ENCODE measurements around the gene STX12.
"Not testable (repeated sequence)": the region's sequence is repeated elsewhere in the genome, so short reads cannot be mapped to it uniquely, and the experiment has no call there.

Gene STX12

GRCh38 chr1:27821761-27822315 is 48.8 kb downstream of the STX12 start:
- H3K9ac ChIP-seq (ENCODE audit: low read length in 5 of 5) = no peak overlapping the region
- H3K27ac ChIP-seq (ENCODE audit: low read depth, low read length) = no peak overlapping the region
- peaks cover 1 to 12% (median 11%) of the 10 kb centered on the region in 5 donors for H3K4me1 ChIP-seq (ENCODE audit: control insufficient read depth in 5 of 5, insufficient read depth in 5 of 5, low read length in 5 of 5)
- no peaks in the 10 kb centered on the region for H3K27me3 ChIP-seq (ENCODE audit: control insufficient read depth in 5 of 5, insufficient read depth in 4 of 5, low read length in 5 of 5)
- H3K4me3 ChIP-seq (ENCODE audit: low read depth in 1 of 5, low read length in 5 of 5) = no peak overlapping the region
- H3K36me3 ChIP-seq (ENCODE audit: control insufficient read depth in 5 of 5, insufficient read depth in 5 of 5, low read length in 5 of 5) = peaks cover 26 to 70% (median 51%) of the 10 kb centered on the region in 5 donors
- H3K9me3 ChIP-seq (ENCODE audit: control insufficient read depth in 5 of 5, low read length in 5 of 5) = no peaks in the 10 kb centered on the region

- no peak overlapping the region for H3K4me3 ChIP-seq (ENCODE audit: low read depth in 1 of 5, low read length in 5 of 5)
- H3K36me3 ChIP-seq (ENCODE audit: control insufficient read depth in 5 of 5, insufficient read depth in 5 of 5, low read length in 5 of 5) = peaks cover 26 to 53% (median 40%) of the 10 kb centered on the region in 5 donors
- H3K9ac ChIP-seq (ENCODE audit: low read length in 5 of 5) = no peak overlapping the region
Observed at GRCh38 chr1:27823784-27824183, 50.8 kb downstream of the STX12 start.

GRCh38 chr1:27824411-27824810 is 51.4 kb downstream of the STX12 start:
- H3K27ac ChIP-seq (ENCODE audit: low read depth, low read length) = no peak overlapping the region
- H3K36me3 ChIP-seq (ENCODE audit: control insufficient read depth in 5 of 5, insufficient read depth in 5 of 5, low read length in 5 of 5) = peaks cover 23 to 47% (median 33%) of the 10 kb centered on the region in 5 donors
- no peaks in the 10 kb centered on the region for H3K9me3 ChIP-seq (ENCODE audit: control insufficient read depth in 5 of 5, low read length in 5 of 5)

More at GRCh38 chr1:27823784-27824183, 50.8 kb downstream of the STX12 start:
- no peaks in the 10 kb centered on the region for H3K4me1 ChIP-seq (ENCODE audit: control insufficient read depth in 5 of 5, insufficient read depth in 5 of 5, low read length in 5 of 5)
- H3K9me3 ChIP-seq (ENCODE audit: control insufficient read depth in 5 of 5, low read length in 5 of 5) = no peaks in the 10 kb centered on the region
- no peak overlapping the region for H3K27ac ChIP-seq (ENCODE audit: low read depth, low read length)
- H3K27me3 ChIP-seq (ENCODE audit: control insufficient read depth in 5 of 5, insufficient read depth in 4 of 5, low read length in 5 of 5) = no peaks in the 10 kb centered on the region

GRCh38 chr1:27829339-27829960 is 56.4 kb downstream of the STX12 start:
- H3K9ac ChIP-seq (ENCODE audit: low read length in 5 of 5) = peak overlapping the region in 1 of 5 donors; percentile 97
- H3K36me3 ChIP-seq (ENCODE audit: control insufficient read depth in 5 of 5, insufficient read depth in 5 of 5, low read length in 5 of 5) = peaks cover 9 to 20% (median 17%) of the 10 kb centered on the region in 5 donors
- H3K27ac ChIP-seq (ENCODE audit: low read depth, low read length) = peak overlapping the region; percentile 83
- peak overlapping the region in 2 of 5 donors; percentile 85 to 93 for H3K4me3 ChIP-seq (ENCODE audit: low read depth in 1 of 5, low read length in 5 of 5)
- H3K27me3 ChIP-seq (ENCODE audit: control insufficient read depth in 5 of 5, insufficient read depth in 4 of 5, low read length in 5 of 5); H3K9me3 ChIP-seq (ENCODE audit: control insufficient read depth in 5 of 5, low read length in 5 of 5): not testable (repeated sequence)
- peaks cover 0 to 21% (median 19%) of the 10 kb centered on the region in 5 donors for H3K4me1 ChIP-seq (ENCODE audit: control insufficient read depth in 5 of 5, insufficient read depth in 5 of 5, low read length in 5 of 5)

More at GRCh38 chr1:27824411-27824810, 51.4 kb downstream of the STX12 start:
- H3K27me3 ChIP-seq (ENCODE audit: control insufficient read depth in 5 of 5, insufficient read depth in 4 of 5, low read length in 5 of 5) = no peaks in the 10 kb centered on the region
- no peak overlapping the region for H3K4me3 ChIP-seq (ENCODE audit: low read depth in 1 of 5, low read length in 5 of 5)
- no peak overlapping the region for H3K9ac ChIP-seq (ENCODE audit: low read length in 5 of 5)
- no peaks in the 10 kb centered on the region for H3K4me1 ChIP-seq (ENCODE audit: control insufficient read depth in 5 of 5, insufficient read depth in 5 of 5, low read length in 5 of 5)

GRCh38 chr1:27830621-27831440 is 57.8 kb downstream of the STX12 start, which contains the start of gene PPP1R8:
Gene PPP1R8 (plus strand): TSS chr1:27830782. CDS start chr1:27830836, 54 bp downstream.
- H3K27me3 ChIP-seq (ENCODE audit: control insufficient read depth in 5 of 5, insufficient read depth in 4 of 5, low read length in 5 of 5) = no peaks in the 10 kb centered on the region
- H3K4me3 ChIP-seq (ENCODE audit: low read depth in 1 of 5, low read length in 5 of 5) = peak within 1 kb of the TSS; percentile 78 to 93 (median 85)
- peaks cover 10 to 19% (median 18%) of the 10 kb centered on the region in 5 donors for H3K36me3 ChIP-seq (ENCODE audit: control insufficient read depth in 5 of 5, insufficient read depth in 5 of 5, low read length in 5 of 5)
- H3K4me1 ChIP-seq (ENCODE audit: control insufficient read depth in 5 of 5, insufficient read depth in 5 of 5, low read length in 5 of 5) = peaks cover 0 to 21% (median 19%) of the 10 kb centered on the region in 5 donors
- H3K27ac ChIP-seq (ENCODE audit: low read depth, low read length) = peak within 1 kb of the TSS; percentile 83
- no peaks in the 10 kb centered on the region for H3K9me3 ChIP-seq (ENCODE audit: control insufficient read depth in 5 of 5, low read length in 5 of 5)
- peak within 1 kb of the TSS; percentile 77 to 99 (median 91) for H3K9ac ChIP-seq (ENCODE audit: low read length in 5 of 5)

GRCh38 chr1:27831568-27832410 is 58.8 kb downstream of the STX12 start:
- H3K4me3 ChIP-seq (ENCODE audit: low read depth in 1 of 5, low read length in 5 of 5) = peak overlapping the region; percentile 78 to 92 (median 85)
- H3K27ac ChIP-seq (ENCODE audit: low read depth, low read length) = no peak overlapping the region
- no peaks in the 10 kb centered on the region for H3K27me3 ChIP-seq (ENCODE audit: control insufficient read depth in 5 of 5, insufficient read depth in 4 of 5, low read length in 5 of 5)

GRCh38 chr1:27832762-27833161 is 59.7 kb downstream of the STX12 start:
- no peaks in the 10 kb centered on the region for H3K9me3 ChIP-seq (ENCODE audit: control insufficient read depth in 5 of 5, low read length in 5 of 5)
- H3K4me1 ChIP-seq (ENCODE audit: control insufficient read depth in 5 of 5, insufficient read depth in 5 of 5, low read length in 5 of 5) = peaks cover 0 to 21% (median 19%) of the 10 kb centered on the region in 5 donors
- H3K9ac ChIP-seq (ENCODE audit: low read length in 5 of 5) = no peak overlapping the region
- H3K27ac ChIP-seq (ENCODE audit: low read depth, low read length) = no peak overlapping the region
- H3K36me3 ChIP-seq (ENCODE audit: control insufficient read depth in 5 of 5, insufficient read depth in 5 of 5, low read length in 5 of 5) = peaks cover 10 to 18% (median 15%) of the 10 kb centered on the region in 5 donors
- H3K27me3 ChIP-seq (ENCODE audit: control insufficient read depth in 5 of 5, insufficient read depth in 4 of 5, low read length in 5 of 5) = no peaks in the 10 kb centered on the region
- no peak overlapping the region for H3K4me3 ChIP-seq (ENCODE audit: low read depth in 1 of 5, low read length in 5 of 5)

More at GRCh38 chr1:27831568-27832410, 58.8 kb downstream of the STX12 start:
- H3K9me3 ChIP-seq (ENCODE audit: control insufficient read depth in 5 of 5, low read length in 5 of 5) = no peaks in the 10 kb centered on the region
- H3K9ac ChIP-seq (ENCODE audit: low read length in 5 of 5) = peak overlapping the region; percentile 77 to 99 (median 91)
- H3K4me1 ChIP-seq (ENCODE audit: control insufficient read depth in 5 of 5, insufficient read depth in 5 of 5, low read length in 5 of 5) = peaks cover 0 to 21% (median 19%) of the 10 kb centered on the region in 5 donors
- H3K36me3 ChIP-seq (ENCODE audit: control insufficient read depth in 5 of 5, insufficient read depth in 5 of 5, low read length in 5 of 5) = peaks cover 10 to 18% (median 15%) of the 10 kb centered on the region in 5 donors

GRCh38 chr1:27833470-27833869 is 60.5 kb downstream of the STX12 start:
- H3K9me3 ChIP-seq (ENCODE audit: control insufficient read depth in 5 of 5, low read length in 5 of 5) = no peaks in the 10 kb centered on the region
- H3K4me3 ChIP-seq (ENCODE audit: low read depth in 1 of 5, low read length in 5 of 5) = no peak overlapping the region
- H3K4me1 ChIP-seq (ENCODE audit: control insufficient read depth in 5 of 5, insufficient read depth in 5 of 5, low read length in 5 of 5) = peaks cover 0 to 21% (median 19%) of the 10 kb centered on the region in 5 donors
- no peaks in the 10 kb centered on the region for H3K27me3 ChIP-seq (ENCODE audit: control insufficient read depth in 5 of 5, insufficient read depth in 4 of 5, low read length in 5 of 5)
- no peak overlapping the region for H3K9ac ChIP-seq (ENCODE audit: low read length in 5 of 5)
- H3K36me3 ChIP-seq (ENCODE audit: control insufficient read depth in 5 of 5, insufficient read depth in 5 of 5, low read length in 5 of 5) = peaks cover 10 to 18% (median 15%) of the 10 kb centered on the region in 5 donors
- no peak overlapping the region for H3K27ac ChIP-seq (ENCODE audit: low read depth, low read length)

GRCh38 chr1:27835046-27835445 is 62.0 kb downstream of the STX12 start:
- peak overlapping the region in 1 of 5 donors; percentile 32 for H3K9ac ChIP-seq (ENCODE audit: low read length in 5 of 5)
- no peaks in the 10 kb centered on the region for H3K9me3 ChIP-seq (ENCODE audit: control insufficient read depth in 5 of 5, low read length in 5 of 5)
- H3K27me3 ChIP-seq (ENCODE audit: control insufficient read depth in 5 of 5, insufficient read depth in 4 of 5, low read length in 5 of 5) = no peaks in the 10 kb centered on the region
- no peak overlapping the region for H3K4me3 ChIP-seq (ENCODE audit: low read depth in 1 of 5, low read length in 5 of 5)
- peaks cover 16 to 32% (median 28%) of the 10 kb centered on the region in 5 donors for H3K36me3 ChIP-seq (ENCODE audit: control insufficient read depth in 5 of 5, insufficient read depth in 5 of 5, low read length in 5 of 5)
- H3K4me1 ChIP-seq (ENCODE audit: control insufficient read depth in 5 of 5, insufficient read depth in 5 of 5, low read length in 5 of 5) = peaks cover 0 to 17% (median 15%) of the 10 kb centered on the region in 5 donors
- no peak overlapping the region for H3K27ac ChIP-seq (ENCODE audit: low read depth, low read length)
